Cerebellar nuclear complex (tissue), 1 donor: Measurements from ENCODE around the gene PGAM5.

Experiments
- DNase-seq, 2 experiments: peaks; one replicate each; lab custom pipeline; 2025; lab: John Stamatoyannopoulos, UW

Gene PGAM5

DNA sequence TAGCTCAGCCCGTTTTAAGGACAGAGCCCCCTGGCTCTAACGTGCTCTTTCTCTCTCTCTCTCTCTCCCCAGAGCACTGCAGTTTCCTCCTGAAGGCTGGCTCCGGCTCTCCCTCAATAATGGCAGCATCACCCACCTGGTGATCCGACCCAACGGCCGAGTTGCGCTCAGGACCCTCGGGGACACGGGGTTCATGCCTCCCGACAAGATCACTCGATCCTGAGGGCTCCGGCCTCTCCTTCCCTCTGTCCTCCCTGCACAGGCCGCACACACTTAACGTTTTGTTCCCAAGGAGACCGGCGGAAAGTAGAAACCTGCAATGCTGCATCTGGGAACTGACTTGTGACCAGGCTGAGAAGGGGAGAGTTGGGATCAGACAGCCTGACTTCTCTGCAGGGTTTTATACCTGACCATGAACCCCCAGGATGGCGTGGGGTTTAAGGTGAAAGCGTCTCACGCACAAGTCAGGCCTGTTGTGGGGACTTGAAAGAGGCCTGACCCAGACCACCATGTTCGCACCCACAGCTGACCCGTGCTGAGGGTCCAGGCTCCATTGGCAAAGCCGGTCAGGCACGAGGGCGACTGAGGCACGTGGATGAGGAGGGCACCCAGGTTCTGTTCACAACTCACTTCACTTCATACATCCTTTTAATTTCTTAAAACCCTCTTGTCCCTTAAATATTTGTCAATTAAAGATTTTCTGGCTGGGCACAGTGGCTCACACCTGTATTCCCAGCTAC, 10.1 kb downstream of the PGAM5 start:
- no peak for DNase-seq

DNA sequence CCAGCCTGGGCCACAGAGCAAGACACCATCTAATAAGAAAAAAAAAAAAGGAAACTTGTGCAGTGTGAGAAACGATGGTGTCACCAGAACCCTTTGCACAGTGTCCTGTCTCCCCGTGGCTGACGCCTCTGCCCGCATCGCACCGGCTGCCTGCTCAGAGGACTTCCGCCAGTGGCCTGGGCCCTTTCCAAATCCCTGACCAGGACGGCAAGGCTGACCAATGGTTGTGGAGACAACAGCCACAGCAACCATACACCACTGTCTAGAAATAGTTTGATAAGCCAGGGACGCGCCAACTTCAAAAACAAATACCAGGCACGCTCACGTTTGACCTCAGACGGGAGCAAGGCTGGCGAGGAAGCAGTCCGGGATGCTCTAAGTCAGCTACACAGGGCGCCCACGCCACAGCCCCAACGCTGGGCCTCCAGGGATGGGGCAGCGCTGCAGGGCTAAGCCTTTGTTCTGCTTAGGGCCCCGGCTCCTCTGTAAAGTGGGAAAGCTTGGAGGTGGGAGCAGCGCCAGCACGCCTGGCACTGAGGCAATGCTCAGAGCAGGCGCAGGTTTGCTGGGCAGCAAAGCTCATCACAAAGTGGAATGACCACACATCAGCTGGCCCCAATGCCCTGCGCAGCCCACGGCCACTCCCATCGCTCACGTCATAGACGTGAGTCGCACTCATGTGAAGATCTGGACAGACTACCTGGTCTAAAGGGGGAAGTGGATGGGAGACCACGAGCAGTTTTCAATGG, 12.5 kb downstream of the PGAM5 start:
- no peak for DNase-seq

DNA sequence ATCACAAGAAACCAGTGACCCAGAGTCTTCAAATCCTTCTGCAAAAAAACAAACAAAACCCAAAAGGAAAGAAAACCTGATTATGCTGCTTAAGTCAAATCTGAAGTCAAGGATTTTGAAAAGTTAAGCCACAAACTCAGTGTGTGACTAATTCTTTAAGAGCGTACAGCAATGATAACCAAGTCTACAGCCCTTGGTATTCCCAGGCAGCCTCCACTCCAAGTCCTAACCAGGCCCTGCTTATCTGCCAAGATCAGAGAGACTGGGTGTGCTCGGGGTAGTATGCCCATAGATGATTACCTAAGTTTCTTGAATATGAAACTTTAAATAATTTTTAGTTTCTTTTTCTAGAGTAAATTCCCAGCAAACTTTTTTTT, 13.1 kb downstream of the PGAM5 start:
- no peak for DNase-seq

DNA sequence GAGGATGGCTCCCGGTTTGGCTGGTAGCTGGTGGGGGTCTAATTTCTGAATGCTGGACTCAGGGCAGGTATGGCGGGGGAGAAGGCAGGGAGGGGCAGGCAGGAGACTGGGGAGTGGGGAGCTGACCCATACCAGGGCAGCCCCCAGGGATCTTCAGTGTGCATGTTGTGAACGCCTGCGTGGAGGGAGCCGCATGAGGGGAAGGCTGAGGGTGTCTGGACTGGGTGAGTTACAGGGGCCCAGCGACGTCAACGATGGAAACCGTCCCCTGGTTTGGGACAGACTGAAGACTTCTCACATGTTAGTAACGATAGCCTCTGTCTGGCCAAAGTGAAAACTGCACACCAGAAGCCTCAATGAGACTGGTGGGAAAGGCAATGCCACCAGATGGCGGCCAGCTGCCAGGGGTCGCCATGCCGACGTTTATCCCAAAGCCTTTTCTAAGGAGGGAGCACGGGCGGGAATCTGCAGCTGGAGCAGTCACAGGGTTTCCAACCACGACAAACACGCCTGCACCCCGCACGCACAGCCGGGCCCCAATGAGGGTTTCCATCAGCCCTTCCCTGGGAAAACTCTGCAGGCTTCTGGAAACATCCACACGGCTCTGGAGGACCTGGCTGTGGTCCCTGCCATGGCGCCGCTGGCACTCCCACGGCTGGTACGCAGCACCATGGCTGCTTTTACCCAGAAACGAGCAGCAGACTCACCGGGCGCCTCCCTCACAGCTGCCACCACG, 14.0 kb downstream of the PGAM5 start:
- DNase-seq: no peak

DNA sequence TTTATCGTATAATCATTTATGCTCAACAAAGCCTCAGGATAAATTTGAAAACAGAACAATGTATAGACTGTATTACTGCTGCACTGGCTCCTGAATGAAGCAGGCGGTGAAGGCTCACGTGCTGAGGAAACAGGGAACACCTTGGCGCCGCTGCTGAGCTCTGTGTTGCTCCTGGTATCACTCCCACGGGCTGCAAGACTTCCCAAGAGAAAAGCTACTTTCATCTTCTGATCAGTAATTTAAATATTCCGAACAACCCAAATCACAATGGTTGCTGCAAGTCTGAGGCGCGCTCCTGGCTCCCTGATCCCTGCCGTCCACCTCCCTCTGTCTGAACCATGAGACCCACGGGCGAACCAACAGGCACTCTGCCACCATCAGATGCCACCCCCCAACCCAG, 15.7 kb downstream of the PGAM5 start:
- no peak for DNase-seq

DNA sequence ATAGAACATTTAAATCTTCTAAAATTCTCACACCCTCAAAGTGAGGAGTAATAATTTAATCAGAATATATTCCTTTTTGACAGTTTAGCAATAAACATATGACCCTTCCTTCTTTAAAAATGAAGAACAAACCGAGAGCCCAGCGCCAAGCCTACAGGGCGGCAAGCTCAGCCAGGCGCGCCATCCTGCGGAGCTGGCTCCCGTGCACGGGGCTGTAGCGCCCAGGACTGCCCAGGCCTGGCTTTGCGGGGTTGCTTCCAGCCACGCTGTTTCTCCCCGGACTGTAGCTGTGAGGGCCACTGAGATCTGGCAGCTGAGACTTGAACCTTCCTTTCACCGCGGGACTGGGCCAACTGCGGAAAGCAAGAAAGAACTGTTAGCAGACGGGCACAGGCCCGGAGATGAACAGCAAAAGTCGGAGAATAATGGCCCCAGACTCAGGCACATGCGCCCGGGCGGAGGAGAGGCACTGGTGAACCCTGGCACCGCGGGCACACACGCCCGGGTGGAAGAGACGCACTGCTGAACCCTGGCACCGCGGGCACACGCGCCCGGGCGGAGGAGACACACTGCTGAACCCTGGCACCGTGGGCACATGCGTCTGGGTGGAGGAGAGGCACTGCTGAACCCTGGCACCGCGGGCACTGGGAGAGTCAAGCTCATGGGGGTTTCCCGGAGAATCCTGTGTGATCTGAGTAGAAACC, 16.6 kb downstream of the PGAM5 start:
- DNase-seq: no peak

DNA sequence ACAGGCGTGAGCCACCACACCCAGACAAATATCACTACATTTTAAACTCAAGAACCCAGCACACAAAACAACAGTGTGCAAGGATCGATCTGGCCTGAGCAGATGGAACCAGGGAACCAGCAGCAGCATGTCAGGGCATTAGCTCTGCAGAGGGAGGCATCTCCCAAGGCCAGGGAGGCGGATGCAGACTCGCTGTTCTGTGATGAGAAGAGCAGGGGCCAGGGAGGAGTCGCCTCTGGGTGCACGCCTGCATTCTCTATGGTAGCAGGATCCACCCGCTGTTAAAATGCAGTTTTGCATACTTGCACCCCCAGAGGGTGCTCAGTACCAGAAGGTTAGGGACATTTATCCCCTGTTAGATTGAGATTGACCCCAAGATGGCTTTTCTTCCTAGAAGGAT, 17.9 kb downstream of the PGAM5 start:
- no peak for DNase-seq

DNA sequence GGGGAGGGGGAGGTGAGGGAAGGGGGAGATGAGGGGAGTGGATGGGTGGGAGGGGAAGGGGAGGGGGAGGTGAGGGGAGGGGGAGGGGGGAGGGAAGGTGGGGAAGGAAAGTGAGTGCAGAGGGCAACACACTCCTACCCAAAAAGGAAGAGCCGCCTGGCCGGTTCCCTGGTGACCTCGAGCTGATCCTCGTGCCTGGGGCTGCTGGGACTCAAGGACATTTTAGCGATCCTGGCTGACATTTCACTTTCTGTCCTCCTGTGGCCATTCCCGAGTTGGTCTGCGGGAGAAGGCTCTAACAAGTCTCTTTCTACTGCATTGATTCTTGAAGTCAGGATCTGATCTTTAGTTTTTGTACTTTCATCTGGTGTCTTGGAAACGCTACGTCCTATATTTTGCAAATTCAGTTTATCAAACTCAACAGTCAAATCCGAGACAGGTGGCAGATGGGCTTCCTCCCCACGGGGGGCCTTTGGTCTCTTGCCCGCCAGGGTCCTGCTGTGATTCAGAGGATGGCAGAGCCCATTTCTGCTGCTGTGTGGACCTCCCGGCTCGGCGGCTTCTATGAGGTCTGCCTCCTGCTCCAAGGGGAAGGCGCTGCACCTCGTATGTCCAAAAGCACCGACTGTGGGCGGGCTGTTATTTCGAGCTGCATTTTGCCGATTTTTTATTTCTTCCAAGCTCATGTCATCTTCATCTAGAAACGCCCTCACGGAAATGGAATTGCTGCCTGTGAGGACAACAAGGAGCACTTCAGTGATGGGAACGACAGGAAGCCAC, 19.1 kb downstream of the PGAM5 start:
- no peak for DNase-seq

DNA sequence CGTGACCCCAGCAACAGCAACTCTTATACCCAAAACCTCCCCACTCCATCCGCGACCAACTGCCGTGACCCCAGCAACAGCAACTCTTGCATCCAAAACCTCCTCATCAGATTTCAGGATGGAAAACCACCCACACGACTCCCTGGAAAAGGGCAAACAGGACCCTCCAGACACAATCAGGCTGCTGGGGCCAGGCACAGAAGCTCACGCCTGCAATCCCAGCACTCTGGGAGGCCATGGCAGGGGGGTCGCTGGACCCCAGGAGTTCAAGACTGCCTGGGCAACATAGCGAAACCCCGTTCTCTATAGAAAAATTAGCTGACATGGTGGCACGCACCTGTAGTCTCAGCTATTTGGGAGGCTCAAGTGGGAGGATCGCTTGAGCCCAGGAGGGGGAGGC, 19.7 kb downstream of the PGAM5 start:
- no peak for DNase-seq

DNA sequence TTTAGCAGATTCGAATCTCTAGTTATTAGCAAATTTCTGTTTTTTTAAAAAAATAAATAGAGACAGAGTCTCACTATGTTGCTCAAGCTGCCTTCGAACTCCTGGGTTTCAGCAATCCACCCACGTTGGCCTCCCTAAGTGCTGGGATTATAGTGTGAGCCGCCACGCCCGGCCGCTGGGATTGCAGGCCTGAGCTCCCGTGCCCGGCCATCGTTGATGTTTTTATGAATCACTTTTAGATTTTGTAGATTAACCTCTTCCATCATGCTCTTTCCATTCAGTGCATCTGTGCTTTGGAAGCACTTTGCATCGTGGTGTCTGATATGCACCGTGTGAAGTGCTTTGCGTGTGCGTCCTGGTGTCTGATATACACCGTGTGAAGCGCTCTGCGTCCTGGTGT, 20.9 kb downstream of the PGAM5 start:
- no peak for DNase-seq

DNA sequence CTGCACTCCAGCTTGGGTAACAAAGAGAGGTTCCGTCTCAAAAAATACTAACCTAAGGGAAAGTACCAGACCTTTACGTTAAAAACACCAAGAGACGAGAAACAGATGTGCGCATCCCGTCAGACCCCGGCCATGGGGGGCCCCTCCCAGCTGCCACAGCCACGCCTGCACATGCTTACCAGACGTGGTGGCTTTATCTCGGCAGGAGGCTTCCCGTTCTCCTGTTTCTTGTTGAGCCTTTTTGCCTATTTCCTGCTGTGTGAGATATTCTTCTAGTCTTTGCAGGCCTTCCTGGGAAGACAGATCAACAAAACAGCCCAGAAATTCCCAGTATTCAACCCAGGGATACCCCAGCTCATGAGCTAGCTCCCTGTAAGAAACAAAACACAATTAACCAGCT, 23.6 kb downstream of the PGAM5 start:
- no peak for DNase-seq

DNA sequence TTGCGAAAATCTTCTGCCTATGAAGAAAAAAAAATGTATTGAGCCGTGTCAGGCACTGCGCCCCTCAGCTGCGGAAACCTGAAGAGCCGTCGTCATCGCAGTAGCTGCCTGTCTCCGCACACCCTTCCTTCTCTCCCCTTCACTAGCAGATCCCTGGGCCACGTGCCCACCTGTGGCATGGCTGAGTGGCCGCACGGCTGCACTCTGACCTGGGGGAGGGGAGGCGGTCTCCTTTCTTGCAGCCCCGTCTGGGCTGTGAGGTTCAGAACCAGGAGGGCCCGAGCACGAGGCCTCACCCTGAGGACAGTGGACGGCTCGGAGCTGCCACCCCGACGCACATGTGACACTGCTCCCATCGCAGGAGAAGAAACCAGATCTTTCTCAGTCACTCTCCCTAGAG, 24.9 kb downstream of the PGAM5 start:
- no peak for DNase-seq

DNA sequence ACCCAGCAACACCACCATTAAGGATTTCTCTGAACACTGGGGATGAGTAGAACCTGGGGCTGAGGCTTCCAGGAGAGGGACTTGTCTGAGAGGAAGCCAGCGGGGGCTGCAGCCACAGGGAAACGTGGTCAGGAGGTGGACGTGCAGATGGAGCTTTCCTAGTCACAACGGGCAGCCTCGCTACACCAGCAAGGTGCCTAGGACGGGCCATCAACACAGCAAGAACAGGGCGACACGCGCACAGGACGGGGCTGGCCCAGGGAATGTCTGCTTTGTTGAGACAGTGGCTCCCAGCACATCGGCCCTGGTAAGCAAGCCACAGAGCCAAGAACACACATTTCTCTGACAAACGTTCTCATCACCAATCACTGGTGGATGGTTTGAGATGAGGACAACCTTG, 25.7 kb downstream of the PGAM5 start:
- no peak for DNase-seq

DNA sequence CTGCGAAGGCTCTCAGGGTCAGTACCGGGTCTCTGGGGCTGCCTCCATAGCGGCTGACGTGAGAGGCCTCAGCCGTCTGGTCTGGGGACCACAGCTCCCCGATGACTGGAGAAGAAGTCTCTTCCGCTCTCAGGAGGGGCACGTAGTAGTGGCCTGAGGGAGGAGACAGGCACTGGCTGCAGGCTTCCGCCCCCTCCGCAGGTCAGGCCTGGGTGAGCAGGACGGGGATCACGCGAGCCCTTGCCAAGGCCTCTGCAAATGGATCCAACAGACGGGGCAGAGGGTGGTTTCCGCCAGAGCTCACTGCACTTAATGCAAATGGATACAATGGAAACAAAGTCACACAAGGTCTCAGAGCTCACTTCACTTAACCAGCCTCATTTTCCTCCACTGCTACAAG, 26.3 kb downstream of the PGAM5 start:
- no peak for DNase-seq

DNA sequence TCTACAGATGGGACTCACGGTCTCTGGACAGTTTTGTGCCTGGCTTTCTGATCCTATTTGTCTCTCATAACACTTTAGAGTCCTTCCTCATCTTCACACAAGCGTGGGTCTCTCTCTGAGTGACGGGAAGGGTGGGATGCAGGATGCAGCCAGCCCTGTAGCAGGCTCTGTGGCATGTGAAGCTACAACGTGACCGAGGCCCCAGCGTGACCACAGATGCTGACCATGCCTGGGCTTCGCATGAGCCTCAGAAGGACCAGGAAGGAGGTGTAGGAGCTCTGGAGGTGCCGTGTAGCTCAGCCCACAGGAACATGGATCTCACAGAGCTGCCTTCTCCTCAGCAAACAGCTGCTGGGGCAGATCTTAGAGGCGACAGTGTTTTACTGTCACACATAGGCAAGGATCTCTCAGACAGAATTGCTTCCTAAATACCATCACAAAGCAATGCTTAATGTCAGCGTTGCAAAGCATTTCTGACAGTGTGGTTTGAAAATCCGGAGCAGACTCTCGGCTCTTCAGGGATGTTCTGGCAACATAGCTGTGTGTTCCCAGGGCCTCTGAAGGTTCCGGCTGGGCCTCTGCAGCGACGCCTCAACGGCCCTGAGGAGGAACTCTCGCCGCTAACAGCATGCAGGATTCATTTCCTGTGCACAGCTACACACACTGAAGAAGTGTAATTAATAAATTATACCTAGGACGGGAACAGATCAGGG, 29.1 kb downstream of the PGAM5 start:
- no peak for DNase-seq

DNA sequence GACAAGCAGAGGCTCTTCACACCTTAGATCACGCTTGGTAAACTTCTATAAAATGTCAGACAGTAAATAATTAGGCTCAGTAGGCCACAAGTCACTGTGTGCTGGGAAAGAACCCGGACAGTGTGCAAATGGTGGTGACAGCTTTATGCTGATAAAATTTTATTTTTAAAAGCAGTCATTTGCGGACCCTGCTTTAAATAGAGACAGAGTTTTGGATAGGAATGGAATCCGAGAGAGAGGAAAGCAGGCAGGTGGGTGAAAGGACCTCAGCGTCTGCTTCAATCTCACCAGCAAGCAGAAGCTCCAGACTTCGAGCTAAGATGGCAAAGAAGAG, 29.6 kb downstream of the PGAM5 start:
- no peak for DNase-seq

DNA sequence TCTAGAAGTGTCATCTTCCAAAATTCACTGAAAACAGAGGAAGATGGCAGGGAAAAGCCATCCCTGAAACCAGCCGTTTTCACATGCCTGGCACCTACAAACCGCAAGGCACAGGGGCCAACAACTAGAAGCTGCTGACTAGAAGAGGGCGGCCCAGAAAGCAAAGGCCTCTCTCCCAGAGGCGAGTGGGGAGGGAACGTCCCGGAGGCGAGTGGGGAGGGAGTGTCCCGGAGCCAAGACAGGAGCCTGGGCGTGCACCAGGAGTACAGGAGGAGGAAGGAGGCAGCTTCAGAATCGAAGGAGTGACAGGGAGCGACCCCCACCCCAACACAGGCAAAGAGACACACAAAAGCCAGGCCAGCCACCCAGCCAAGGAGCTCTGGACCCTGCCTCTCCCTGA, 30.0 kb downstream of the PGAM5 start:
- no peak for DNase-seq

DNA sequence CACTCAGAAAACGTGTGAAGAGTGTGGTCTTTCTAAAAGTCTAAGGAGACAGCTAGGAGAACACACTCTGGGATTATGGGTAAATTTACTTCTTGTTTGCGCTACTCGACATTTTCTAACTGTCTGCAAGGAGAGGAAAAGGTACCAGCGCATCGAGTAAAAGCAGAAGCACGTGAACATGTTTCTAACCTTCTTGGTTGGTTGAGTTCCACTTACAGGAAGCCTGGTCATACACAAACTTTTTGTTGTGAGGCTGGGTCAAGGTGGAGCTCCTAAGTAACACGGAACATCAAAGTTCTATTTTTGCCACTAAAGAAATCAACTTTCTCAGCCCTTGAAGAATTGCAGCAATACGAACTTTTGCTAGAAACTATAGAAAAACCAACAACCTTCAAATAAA, 31.0 kb downstream of the PGAM5 start:
- no peak for DNase-seq

DNA sequence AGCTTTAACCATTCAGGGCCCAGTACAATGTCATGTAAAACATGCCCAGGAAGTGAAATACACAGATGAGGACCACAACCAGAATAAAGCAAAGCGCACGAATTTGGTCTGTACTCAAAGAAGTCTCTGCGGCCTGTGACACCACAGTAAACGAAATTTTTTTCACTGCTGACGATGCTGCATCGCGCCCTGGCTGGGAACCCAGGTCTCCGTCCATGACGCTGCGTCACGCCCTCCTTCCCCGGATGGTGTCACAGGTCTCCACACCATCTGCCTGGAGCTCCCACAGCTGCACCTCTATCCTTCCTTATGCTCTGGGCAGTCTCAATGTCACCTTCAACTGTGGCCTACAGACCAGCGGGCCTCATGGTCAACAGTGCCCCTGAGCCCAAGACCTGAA, 33.2 kb downstream of the PGAM5 start:
- DNase-seq: no peak

DNA sequence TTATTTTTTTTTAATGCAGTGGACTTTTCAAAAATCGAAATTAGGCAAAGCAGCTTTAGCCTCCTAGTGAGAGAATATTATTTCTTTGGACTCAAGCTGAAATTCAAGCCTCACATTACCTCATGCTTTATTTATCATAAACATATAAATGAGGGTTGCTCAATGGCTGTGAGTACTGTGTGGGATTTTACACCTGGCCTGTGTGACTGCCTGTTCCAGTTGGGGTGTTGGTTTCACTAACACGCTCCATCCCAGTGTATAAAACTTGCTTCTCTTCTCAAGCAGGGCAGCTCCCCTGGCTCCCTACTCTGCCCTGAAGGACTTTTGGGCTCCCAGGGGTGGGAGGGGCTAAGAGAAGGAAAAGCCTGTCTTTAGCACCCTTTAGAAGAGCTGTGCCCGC, 36.0 kb downstream of the PGAM5 start:
- no peak for DNase-seq

DNA sequence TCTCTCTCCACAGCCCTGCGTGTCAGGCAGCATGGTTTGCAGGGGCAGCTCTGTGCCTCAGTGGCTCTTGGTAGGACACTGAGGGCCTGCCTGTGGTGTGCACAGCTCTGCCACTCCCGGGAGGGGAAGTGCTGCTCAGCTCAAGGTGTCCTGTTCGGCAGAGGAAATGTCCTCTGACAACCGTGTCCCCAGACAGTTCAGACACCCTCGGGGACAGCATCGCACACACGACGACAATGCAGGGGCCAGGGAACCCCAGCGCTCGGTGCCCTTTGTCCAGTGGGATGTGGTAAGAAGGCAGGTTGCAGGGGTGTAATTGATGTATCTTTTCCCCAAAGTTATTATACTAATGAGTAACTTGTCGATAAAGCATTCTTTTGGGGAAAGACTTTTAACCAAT, 36.8 kb downstream of the PGAM5 start:
- DNase-seq: no peak
